ENCODE measurements around the gene OSBPL9.

DNA sequence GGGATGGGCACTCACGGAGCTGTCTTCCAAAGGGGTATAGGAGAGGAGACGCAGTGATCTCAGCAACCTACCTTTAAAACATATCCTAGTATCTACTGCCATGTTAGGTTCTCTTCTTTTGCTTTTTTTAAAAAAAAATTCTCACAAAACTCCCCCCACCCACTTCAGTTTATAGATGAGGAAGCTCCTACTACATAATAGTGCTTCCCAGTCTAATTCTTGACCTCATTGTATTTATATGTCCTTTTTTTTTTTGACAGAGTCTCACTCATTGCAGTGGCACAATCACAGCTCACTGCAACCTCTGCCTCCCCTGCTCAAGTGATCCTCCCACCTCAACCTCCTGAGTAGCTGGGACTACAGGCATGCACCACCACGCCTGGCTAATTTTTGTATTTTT is 99.9 kb downstream of the OSBPL9 start:
- TF ChIP-seq, protein P1, sequence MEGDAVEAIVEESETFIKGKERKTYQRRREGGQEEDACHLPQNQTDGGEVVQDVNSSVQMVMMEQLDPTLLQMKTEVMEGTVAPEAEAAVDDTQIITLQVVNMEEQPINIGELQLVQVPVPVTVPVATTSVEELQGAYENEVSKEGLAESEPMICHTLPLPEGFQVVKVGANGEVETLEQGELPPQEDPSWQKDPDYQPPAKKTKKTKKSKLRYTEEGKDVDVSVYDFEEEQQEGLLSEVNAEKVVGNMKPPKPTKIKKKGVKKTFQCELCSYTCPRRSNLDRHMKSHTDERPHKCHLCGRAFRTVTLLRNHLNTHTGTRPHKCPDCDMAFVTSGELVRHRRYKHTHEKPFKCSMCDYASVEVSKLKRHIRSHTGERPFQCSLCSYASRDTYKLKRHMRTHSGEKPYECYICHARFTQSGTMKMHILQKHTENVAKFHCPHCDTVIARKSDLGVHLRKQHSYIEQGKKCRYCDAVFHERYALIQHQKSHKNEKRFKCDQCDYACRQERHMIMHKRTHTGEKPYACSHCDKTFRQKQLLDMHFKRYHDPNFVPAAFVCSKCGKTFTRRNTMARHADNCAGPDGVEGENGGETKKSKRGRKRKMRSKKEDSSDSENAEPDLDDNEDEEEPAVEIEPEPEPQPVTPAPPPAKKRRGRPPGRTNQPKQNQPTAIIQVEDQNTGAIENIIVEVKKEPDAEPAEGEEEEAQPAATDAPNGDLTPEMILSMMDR (optimal IDR thresholded peaks at IDR 0.05 in 1 of 3, IDR thresholded peaks at IDR 0.05 in 1 of 3, conservative IDR thresholded peaks at IDR 0.05 in 1 of 3; ENCODE audit: extremely low read depth in 1 of 3, insufficient read depth in 2 of 3, low read length in 3 of 3), result no peak
- TF ChIP-seq EZH2 (IDR thresholded peaks at IDR 0.05; ENCODE audit: low read length), result no peak

All from keratinocyte (primary cell).